Thyroid gland (tissue), 4 donors: ENCODE data around the gene ST6GALNAC4. TPM values are rescaled to one million over a fixed set of nuclear protein-coding genes. Genes with fewer than 3 reads are reported as not detected.

Source experiments
- DNase-seq, 2 donors: peaks; one replicate each; pipeline ENCODE4 v3.0.0-alpha.2; 2019
- H3K27ac ChIP-seq, 3 donors: fragments of 200-600 bp; sonication (generic); 1 replicate in 2 of 3; 2 replicates in 1 of 3; pipeline ENCODE4 v1.5.1; 2016 to 2019; ENCODE audit warnings: mild to moderate bottlenecking in 1 of 3, moderate library complexity in 1 of 3
- H3K27me3 ChIP-seq: fragments of 200-600 bp; sonication (generic); one replicate; pipeline ENCODE4 v1.5.1; 2019
- H3K36me3 ChIP-seq, 2 donors: fragments of 200-600 bp; sonication (generic); one replicate each; pipeline ENCODE4 v1.5.1; 2016 to 2019
- H3K4me1 ChIP-seq, 2 donors: fragments of 200-600 bp; sonication (generic); one replicate each; pipeline ENCODE4 v1.5.1; 2017 to 2019
- H3K4me3 ChIP-seq, 3 donors: fragments of 200-600 bp; sonication (generic); replicated peaks in 1 of 3; 1 replicate in 2 of 3; 2 replicates in 1 of 3; pipeline ENCODE4 v1.5.1; 2016; ENCODE audit warnings: mild to moderate bottlenecking in 1 of 3
- H3K9me3 ChIP-seq: fragments of 200-600 bp; sonication (generic); one replicate; pipeline ENCODE4 v1.5.1; 2017
- CTCF ChIP-seq, 6 experiments: fragments of 200-600 bp in 3 of 6; fragments of 450-650 bp in 3 of 6; sonication (generic) in 3 of 6; IDR thresholded peaks; one replicate each; pipeline ENCODE4 v1.5.1; 2016 to 2019; ENCODE audit warnings: antibody characterized with exemption in 6 of 6, mild to moderate bottlenecking in 2 of 6, inconsistent platforms in 1 of 6, moderate library complexity in 1 of 6
- POLR2A ChIP-seq, 2 donors: fragments of 450-650 bp; IDR thresholded peaks; one replicate each; pipeline ENCODE4 v1.6.1; 2017; ENCODE audit warnings: antibody characterized with exemption in 2 of 2, mild to moderate bottlenecking in 2 of 2, moderate library complexity in 1 of 2
- WGBS, 2 donors: methylation state at CpG; one replicate each; pipeline ENCODE4 v1.1.5; 2017; 5-methylcytosine and 5-hydroxymethylcytosine counted together
- intact Hi-C: fragments of 100-400 bp; cut with DNase I; formaldehyde crosslinking; loops from one replicate; pipeline ENCODE4 v1.15.1; 2023
- total RNA-seq, 4 donors: library from RNA; depleted of rRNA; stranded (reverse); fragments of >200 nt; gene quantifications; one replicate each; pipeline ENCODE4 v1.2.3, GENCODE V29; 2016

Gene ST6GALNAC4
- total RNA-seq, 4 donors from 2014 or later: 8.9 to 27.4 (median 19.1) TPM

GRCh38 chr9:127913682-127914081 lies 3.2 kb downstream of the ST6GALNAC4 start:
- Histone ChIP-seq H3K4me3 (no peak overlapping the region), H3K27me3 (no peaks in the 10 kb centered on the region), H3K36me3 (peaks cover 0 to 3% of the 10 kb centered on the region in 2 donors), H3K27ac (no peak overlapping the region), H3K4me1 (peaks cover 26 to 58% of the 10 kb centered on the region in 2 donors), H3K9me3 (no peaks in the 10 kb centered on the region)
- WGBS, 2 donors: 90 to 93% methylated on average over 11 of the region's 11 CpGs
- TF ChIP-seq CTCF (IDR thresholded peaks at IDR 0.05) (no peak), POLR2A (IDR thresholded peaks at IDR 0.05) (no peak)
- no peak for DNase-seq
- intact Hi-C loops: no loop called here

GRCh38 chr9:127912882-127913281 lies 4.0 kb downstream of the ST6GALNAC4 start:
- Histone ChIP-seq H3K4me1 (peaks cover 26 to 50% of the 10 kb centered on the region in 2 donors), H3K27me3 (no peaks in the 10 kb centered on the region), H3K27ac (peak overlapping the region in 1 of 3 donors; percentile 36), H3K4me3 (no peak overlapping the region), H3K36me3 (peaks cover 0 to 3% of the 10 kb centered on the region in 2 donors), H3K9me3 (no peaks in the 10 kb centered on the region)
- intact Hi-C loops: no loop called here
- DNase-seq: no peak
- 87 to 94% methylated on average over 5 of the region's 5 CpGs for WGBS, 2 donors
- no peak for TF ChIP-seq CTCF (IDR thresholded peaks at IDR 0.05)
- no peak for TF ChIP-seq POLR2A (IDR thresholded peaks at IDR 0.05)

- Histone ChIP-seq H3K4me3 (no peak overlapping the region), H3K36me3 (peaks cover 0 to 3% of the 10 kb centered on the region in 2 donors), H3K27ac (peak overlapping the region in 1 of 3 donors; percentile 67), H3K4me1 (peaks cover 20 to 44% of the 10 kb centered on the region in 2 donors), H3K27me3 (no peaks in the 10 kb centered on the region), H3K9me3 (no peaks in the 10 kb centered on the region)
- 96 to 99% methylated on average over 14 to 20 of the region's 31 CpGs for WGBS, 2 donors
- intact Hi-C loops: no loop called here
- no peak for DNase-seq
- TF ChIP-seq CTCF (IDR thresholded peaks at IDR 0.05) (no peak), POLR2A (IDR thresholded peaks at IDR 0.05) (no peak)
Observed at GRCh38 chr9:127912296-127912695, 4.5 kb downstream of the ST6GALNAC4 start.

GRCh38 chr9:127910613-127911205 lies 6.1 kb downstream of the ST6GALNAC4 start:
- H3K9me3 ChIP-seq: no peaks in the 10 kb centered on the region
- no peaks in the 10 kb centered on the region for H3K27me3 ChIP-seq
- no peak for DNase-seq
- 63 to 64% methylated on average over 6 of the region's 6 CpGs for WGBS, 2 donors
- no peak for TF ChIP-seq POLR2A (IDR thresholded peaks at IDR 0.05)
- peak in 3 of 6 experiments; percentile 9 to 27 (median 25) for TF ChIP-seq CTCF (IDR thresholded peaks at IDR 0.05)
- peaks cover 19 to 49% of the 10 kb centered on the region in 2 donors for H3K4me1 ChIP-seq
- intact Hi-C loops: no loop called here
- H3K27ac ChIP-seq: peak overlapping the region; percentile 38 to 67 (median 51)
- no peak overlapping the region for H3K4me3 ChIP-seq
- peaks cover 0 to 3% of the 10 kb centered on the region in 2 donors for H3K36me3 ChIP-seq

- Histone ChIP-seq H3K4me3 (no peak overlapping the region), H3K36me3 (peaks cover 0 to 3% of the 10 kb centered on the region in 2 donors), H3K9me3 (no peaks in the 10 kb centered on the region), H3K4me1 (peaks cover 27 to 51% of the 10 kb centered on the region in 2 donors), H3K27ac (peak overlapping the region in 1 of 3 donors; percentile 38), H3K27me3 (no peaks in the 10 kb centered on the region)
- WGBS, 2 donors: 89 to 100% methylated on average over 2 to 12 of the region's 17 CpGs
- no peak for DNase-seq
- TF ChIP-seq CTCF (IDR thresholded peaks at IDR 0.05): no peak
- TF ChIP-seq POLR2A (IDR thresholded peaks at IDR 0.05): no peak
- intact Hi-C loops: no loop called here
Observed at GRCh38 chr9:127909839-127910273, 7.0 kb downstream of the ST6GALNAC4 start.
